NCI-H2081 (cell line): ENCODE results near the gene SETDB1.

Experiments
- DNase-seq, 2 experiments: peaks; one replicate each; lab custom pipeline; 2025; lab: John Stamatoyannopoulos, UW

SETDB1 gene

DNA sequence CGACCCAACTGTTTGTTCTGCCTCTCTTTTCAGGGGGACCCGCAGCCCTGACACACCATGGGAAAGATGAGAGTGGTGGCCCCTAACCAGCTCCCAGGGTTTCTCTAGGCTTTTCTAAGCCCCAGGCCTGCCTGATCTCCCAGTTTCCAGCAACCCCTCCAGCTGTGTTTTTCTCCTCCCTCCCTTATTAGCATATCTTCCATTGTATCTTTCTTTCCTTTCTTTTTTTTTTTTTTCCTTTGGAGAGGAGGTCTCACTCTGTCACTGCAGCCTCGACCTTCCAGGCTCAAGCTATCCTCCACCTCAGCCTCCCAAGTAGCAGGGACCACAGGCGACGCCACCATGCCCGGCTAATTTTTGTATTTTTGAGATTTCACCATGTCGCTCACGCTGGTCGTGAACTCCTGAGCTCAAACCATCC is 50.2 kb downstream of the SETDB1 start:
- no peak for DNase-seq

DNA sequence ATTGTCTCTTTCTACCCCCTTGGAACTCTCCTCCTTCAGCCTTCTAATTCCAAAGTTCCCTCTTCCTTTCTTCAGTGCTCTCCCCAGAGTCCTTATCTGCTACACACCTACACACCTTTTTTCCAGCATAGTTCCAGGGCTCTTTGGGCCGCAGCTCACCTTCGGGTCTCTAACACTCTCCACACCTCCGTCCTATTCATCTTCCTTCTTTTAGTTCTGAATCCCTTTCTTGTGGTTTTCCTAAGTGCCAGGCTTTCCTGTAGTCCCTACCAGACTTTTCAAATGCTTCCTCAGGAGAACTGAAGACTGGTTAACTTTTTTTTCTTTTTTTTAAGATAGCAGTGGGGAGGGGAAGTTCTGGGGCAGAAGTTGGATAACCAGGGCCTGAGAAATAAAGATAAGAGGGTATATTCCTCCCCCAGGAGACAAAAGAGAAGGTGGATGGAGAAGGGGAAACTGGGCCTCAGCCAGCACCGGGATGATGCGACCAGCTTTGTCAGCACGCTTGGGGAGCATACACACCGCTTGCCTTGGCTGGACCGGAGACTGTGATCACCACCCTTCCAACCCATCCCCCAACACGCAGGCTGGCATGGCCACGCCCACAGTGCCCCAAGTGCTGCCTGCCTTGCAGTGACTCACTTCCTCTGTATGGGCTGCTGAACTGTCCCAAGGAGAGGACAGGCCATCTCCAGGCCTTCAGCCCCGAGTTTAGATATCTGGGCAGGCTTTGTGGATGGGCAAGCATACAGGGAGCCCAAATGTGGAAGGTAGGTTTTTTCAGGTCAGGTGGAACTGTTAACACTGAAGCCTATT is 50.9 kb downstream of the SETDB1 start:
- DNase-seq, result no peak

DNA sequence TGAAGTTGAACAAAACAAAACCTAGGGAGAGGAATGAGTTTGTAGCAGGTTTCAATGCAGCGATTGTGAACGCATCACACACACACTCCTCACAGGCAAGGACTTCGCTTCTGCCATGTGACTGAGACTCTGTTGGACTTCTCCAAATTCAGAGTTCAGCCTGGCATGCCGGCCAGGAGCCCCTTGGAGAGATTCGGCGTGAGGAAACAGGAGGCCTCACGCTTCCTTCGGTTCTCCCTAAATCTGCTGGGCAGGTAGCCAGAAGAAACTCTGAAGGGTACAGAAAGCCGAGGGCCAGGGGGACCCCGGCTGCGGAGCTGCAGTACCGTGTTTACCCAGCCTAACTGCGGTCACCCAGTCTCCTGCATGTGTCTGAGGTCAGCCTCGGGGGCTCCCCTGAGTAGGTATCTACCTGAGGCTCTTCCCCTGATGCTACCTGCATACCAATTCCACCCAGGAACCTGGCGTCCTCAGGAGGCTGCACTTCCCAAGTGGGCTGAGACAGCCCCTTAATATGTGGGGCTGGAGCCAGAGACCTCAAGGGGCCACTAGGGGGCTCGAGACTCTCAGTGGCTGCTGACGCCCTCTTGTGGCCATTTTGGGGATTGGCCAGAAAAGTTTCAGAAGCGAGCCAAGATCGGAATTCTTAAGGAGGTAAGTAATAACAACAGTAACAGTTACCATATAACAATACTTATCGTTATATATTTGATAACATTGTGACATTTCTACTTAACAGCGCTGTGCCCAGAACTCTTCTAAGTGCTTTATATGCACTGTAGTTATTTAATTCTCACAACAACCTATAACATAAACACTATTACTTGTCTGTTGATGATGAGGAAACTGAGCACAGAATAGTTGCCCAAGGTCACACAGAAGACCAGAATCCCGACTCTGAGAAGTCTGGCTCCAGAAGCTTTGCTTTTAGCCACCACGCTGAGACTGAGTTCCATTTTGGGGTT is 53.2 kb downstream of the SETDB1 start:
- peak; percentile 90 to 91 for DNase-seq

DNA sequence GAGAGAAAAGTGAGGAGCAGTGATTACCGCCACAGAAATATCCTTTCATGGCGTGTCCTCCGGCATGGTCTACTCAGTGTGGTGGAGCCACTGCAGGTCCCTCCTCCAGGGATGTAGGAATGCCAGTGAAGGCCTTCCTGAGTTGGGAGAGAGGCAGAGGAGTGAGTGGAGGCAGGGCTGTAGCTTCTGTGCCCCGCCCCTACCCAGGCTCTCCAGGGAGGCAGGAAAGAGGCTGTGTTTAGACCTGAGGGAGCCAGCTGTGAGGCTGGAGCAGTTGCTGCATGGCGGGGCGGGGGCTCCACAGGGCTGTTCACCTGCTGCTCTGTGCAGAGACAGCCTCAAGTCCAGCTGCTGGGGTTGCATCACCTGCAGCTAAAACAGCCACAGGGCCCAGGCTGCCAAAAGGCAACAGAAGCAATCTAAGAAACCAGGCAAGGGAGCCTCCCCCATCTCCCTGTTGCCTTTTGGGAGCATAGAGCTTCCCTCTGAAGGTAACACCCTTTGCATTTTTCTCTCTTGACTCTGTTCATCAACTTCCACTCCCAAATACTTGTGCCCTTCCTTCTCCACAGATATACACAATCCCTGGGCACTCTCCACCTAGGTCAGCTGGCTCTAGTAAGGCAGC is 55.1 kb downstream of the SETDB1 start:
- DNase-seq, result peak; percentile 81 to 91

DNA sequence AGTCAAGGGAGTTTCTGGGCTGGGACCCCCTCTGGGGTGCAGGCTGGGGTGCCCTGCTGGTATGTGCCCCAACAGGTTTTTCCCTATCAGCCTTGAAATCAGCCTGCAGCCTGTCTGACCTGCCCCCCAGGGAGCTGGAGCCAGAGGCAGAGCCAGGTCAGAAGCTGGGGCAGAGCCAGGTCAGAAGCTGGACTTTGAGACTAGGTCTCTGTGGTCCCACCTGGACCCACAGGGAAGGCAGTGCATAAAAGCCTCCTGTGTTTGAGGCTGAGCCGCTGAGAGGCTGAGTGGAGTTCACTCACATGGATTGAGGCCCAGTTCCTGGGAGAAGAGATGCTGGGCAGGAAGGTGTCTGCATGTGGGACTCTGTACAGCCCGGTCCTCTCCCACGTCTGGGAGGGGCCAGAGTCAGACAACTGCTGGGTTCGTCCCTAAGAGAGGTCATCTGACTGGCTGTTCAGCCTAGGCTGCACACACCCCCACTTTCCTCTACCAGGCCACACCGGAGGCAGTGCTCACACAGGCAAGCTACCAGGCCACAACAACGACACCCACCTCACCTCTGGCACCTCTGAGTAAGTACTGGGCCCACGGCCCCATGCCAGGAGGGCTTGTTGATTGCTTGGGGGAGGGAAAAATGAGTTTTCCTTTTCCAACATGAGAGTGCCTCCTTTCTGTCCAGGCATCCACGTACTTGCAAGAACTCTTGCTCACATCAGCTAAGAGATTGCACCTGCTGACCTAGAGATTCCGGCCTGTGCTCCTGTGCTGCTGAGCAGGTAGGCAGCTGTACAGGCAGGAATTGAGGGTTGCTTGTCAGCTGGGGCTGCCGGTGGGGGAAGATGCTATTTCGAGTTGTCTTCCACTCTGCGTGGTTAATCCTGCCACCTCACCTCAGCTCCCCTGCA is 55.9 kb downstream of the SETDB1 start, which contains the start of gene ANXA9:
TSS of gene ANXA9 (plus strand) at position 488 of the 908 bp plus-strand sequence. CDS start 814 bp downstream, outside the sequence.
- DNase-seq, result no peak

DNA sequence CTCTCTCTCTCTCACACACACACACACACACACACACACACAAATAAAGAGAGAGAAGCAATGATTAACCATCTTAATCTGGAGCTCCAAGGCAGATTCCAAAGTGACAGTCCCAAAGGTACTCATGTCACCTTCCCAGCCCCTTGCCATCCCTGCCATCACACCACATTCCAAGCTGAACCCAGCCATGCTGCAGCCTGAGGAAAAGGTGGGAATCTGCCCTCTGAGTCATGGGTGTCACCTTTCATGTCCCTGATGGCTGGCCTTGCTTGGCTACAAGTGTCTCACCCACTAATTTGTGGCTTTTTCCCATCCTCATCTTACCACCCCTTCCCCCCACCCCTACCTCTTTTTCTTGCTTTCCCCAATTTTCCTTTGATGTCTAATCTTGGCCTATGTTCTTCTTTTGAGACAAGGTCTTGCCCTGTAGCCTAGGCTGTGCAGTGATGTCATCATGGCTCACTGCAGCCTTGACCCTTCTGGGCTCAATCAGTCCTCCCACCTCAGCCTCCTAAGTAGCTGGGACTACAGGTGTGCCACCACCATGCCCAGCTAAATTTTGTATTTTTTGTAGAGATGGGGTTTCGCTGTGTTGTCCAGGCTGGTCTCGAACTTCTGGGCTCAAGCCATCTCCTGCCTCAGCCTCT is 59.1 kb downstream of the SETDB1 start:
- no peak for DNase-seq

DNA sequence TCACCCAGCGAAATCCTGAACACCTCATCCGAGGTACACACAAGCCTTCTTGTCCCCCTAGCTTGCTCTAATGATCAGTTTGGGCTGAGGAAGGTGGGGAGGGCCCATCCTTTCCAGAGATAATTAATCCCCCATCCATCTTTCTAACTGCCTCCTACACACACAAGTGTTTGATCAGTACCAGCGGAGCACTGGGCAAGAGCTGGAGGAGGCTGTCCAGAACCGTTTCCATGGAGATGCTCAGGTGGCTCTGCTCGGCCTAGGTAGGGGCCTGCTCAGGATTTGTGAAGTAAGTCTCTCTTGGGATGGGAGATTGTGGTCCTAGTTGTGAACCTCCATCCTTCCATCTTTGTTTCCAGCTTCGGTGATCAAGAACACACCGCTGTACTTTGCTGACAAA is 61.8 kb downstream of the SETDB1 start:
- peak; percentile 21 to 22 for DNase-seq

DNA sequence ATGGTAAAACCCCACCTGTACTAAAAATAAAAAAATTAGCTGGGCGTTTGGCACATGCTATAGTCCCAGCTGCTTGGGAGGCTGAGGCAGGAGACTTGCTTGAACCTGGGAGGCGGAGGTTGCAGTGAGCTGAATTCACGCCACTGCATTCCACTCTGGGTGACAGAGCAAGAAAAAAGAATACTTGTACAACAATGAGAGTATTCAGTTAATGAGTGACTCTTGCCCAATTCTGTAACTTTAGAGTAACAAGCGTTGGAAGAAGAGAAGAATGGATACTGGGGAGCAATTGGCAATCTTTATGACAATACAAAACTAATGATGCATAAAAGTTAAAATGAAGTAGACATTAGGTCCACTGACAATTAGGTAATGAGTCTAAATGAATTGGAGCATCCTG is 66.5 kb downstream of the SETDB1 start:
- no peak for DNase-seq

DNA sequence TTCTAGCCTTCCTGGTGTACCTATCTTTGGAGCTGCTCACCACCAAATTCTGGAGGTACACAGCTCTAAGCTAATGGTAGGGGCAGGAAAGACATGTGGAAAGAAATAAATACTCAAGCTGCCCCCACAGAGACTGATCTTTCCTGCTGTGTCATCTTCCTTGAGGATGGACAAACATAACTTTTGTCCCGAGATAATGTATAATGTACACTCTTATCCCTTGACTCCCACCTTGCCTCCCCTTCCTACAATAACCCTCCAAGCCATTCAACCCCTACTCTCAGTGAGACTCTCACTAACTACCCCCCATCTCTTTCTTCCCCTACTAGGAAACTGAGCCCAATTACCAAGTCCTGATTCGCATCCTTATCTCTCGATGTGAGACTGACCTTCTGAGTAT is 68.1 kb downstream of the SETDB1 start:
- no peak for DNase-seq

DNA sequence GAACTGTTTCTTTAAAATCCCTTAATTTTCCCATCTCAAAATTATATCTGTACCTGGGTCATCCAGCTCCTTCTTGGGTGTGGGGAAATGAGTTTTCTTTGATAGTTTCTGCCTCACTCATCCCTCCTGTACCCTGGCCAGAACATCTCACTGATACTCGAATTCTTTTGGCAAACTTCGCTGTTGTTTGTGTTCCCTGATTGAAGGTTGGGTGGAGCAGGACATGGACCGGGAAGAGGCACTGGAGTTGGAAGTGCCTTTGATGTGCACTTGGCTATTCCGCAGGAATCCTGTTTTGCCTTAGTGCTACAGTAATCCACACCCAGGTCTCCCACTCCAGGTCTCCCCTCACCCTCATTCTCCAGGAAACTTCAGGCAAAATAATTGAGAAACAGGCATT is 69.3 kb downstream of the SETDB1 start:
- DNase-seq, result no peak

DNA sequence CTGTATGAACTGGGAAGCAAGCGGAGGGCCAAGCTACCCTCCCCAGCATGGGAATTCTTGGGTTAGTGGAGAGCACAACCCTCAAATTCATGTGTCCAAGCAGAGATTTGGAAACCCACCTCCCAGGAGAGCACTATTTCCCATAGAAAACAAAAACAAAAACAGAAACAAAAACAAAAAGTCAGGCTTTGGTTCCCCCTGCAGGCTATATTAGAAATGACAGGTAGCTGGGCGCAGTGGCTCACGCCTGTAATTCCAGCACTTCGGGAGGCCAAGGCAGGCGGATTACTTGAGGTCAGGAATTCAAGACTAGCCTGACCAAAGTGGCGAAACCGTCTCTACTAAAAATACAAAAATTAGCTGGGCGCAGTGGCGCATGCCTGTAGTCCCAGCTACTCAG is 69.7 kb downstream of the SETDB1 start:
- DNase-seq, result no peak

DNA sequence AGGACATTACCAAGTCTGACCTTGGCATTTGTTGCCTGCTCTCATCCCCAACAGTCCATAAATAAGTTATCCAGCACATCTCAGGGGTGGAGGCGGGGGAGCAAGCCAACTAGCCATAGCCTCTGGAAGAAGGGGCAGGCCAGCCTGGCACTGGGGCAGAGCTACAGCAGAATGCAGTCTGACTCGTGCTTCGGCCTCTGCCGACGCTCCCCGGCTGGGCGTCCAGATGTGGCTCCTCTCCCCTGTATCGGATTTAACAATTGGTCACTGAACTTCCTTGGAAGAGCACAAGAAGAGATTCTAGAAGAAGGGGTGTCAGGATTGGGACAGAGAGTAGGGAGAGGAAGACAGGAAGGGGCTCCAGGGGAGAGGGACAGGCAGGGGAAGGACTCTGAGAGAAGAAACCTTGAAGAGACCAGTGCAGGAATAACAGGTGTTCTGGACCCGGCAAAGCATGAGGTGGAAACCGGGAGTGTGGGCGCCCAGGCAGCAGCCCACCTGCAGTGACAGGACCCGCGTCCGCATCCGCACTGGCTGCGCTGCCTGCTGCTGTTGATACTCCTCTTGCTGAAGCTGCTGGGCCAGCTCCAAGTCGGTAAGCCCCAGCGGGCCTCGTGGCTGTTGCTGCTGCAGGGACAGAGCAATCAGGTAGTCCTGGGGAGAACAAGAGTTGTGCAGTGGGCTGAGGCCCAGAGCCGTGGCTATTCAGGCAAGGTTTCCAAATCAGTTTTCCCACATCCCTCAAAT is 71.1 kb downstream of the SETDB1 start:
- no peak for DNase-seq

DNA sequence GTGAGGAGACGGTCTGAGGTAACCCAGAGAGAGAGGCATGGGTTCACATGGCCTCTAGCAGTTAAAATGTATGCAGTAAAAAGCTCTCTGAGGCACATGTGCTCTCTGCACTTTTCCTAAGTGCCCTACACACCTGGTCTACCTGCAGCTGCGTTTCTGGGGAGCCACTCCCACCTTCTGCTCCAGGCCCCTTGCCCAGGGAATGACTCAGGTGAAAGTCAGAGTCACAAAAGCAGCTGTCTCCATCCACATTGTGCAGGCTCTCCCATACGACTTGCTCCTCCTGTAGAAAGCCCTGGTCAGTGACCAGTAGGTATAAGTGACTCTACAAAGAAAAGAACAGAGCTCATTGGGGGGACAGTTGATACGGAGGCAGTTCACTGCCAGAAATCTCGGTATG is 71.8 kb downstream of the SETDB1 start:
- DNase-seq, result no peak

DNA sequence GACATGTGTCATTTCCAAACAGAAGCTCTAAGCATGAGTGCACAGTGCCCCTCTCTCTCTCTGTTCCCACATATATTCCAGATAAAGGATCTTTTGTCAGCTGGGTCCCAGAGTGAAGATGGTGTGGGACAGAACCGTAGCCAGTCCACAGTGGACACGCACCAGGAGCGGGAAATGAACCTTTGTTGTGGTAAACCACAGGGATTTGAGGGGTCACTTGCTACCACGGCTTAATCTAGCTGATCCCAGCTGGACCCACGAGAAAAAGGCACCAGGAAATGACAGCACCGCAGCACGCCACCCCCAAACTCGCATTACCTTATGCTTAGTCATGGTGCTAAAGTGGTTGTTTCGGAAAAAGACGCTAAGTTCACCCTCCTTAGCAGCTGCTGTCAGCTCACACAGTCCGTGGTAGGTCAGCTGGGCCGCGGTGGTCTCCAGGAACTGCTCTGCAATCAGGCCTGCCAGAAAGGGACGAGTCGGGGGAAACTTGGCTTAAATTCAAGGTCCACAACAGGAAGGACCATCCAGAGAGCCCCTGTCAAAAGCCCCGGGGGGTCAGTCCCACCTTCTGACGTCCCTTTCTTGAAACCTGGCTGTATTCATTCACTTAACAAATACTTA is 73.0 kb downstream of the SETDB1 start:
- DNase-seq, result no peak

DNA sequence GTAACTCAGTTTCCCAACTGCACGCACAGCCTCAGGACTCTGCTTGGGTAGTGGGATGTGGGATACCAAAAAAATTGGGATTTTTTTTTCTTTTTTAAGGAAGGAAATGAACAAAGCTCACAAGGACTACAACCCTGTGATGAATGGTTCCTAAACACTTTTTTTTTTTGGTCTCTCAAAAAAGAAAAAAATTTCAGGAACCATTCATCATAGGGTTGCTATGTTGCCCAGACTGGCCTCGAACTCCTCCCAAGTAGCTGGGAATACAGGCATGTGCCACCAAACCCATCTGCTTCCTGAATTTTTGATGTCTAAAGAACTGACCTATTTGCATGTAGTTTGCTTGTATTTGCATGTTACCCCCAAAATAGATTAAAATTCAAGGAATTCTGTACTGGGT is 73.8 kb downstream of the SETDB1 start:
- no peak for DNase-seq

DNA sequence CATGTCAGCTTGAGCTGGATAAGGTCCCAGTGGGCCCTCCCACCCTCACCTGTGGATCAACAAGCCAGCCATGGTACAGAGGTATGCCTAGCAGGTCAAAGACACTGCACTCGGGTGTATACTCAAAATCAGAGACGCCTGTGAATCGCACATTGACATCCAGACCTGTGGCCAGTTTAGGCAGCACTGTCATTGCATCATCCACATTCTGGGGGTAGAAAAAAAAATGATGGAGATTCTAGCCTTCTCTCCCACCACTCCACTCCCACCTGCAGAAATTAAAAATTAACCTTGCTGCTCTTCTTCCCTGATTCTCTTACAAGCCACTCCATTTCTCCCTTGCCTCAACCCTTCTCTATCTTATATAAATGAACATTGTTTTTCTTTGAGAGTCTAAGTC is 74.2 kb downstream of the SETDB1 start:
- DNase-seq, result no peak

DNA sequence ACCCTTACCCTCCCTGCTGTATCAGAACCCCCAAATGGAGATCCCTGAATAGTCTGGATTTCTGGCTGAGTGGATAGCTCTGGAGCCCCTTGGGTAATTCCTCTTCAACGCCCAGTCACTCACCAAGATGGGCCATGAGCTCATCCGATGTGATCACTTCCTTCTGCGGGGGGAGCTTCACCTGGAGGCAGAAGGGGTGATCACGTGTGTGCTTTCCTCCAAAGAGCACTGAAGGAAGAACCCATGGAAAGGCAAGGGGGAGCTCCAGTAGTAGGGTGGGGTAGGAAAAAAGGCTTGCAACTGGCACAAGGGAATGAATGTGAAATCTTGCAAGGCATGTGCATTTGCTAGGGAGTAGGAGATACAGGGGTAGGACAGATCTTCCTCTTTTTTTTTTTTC is 75.4 kb downstream of the SETDB1 start:
- DNase-seq, result no peak

DNA sequence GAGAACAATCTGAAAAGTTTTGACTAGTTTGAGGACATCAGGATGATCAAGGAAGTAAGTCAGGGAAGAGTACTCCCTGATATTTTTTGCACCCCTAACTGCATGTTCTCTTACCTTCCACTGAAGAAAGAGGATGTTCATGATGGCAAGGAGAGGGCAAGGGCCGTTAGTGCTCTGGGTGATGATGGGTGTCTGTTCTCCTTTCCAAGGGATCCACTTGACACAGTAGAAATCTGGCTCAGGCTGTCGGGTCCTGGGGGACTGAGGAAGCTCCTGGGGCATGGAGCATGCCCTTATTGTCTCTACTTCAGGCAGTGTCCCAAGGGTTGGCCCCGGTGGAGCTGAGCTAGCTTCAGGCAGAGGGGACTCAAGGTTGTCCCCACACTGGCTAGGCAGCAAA is 75.9 kb downstream of the SETDB1 start:
- no peak for DNase-seq

DNA sequence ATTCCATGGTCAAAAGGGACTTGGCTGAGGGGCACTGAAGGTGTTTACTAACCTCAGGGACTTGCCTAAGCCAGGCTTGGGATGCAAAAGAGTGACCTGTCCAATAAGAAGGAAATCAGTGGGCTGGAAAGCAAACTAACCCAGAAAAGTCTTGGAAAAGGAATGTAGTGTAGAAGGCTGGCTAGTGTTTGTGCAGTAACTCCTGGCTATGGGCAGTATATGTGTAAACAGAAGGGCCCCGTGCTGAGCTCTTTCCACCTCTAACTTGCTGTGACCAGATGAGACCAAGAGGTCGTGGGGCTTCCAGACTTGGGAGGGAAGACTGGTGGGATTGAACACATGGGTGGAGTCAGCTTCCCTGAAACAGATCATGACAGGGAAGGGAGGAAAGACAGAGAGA is 76.4 kb downstream of the SETDB1 start:
- DNase-seq, result no peak

DNA sequence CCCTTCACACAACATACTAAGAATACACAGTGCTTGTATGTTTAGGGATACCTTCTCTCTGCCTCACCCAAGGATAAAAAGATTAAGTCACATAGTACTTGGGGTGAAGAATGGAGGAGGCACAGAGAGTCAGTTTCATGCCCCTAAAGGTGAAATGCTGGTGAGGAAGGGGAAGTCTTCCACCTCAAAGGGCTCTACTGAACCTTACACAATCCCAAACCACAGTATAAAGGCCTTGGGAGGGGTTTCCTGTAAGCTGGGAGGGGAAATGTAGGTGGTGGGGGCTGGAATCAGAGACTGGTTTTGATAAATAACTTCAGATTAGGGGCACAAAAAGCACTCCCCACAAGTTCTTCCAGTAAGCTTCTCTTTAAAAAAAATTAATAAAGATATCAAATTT is 77.0 kb downstream of the SETDB1 start:
- DNase-seq, result no peak
